WTC11 (cell line): Measurements from ENCODE around the gene LDLRAD2. TPM values are rescaled to one million over a fixed set of nuclear protein-coding genes. Genes with fewer than 3 reads are reported as not detected.

Experiments used
- ATAC-seq: fragments of 200-7000 bp; cut with Tn5 transposase; 2 replicates; pipeline ENCODE4 v1.10.0; 2021; ENCODE audit warnings: mild to moderate bottlenecking, moderate library complexity
- CTCF ChIA-PET: fragments of 300-600 bp; sonication (Branson Sonifier 250); formaldehyde crosslinking; loops from one replicate; lab custom pipeline; 2021; ENCODE audit warnings: antibody characterized with exemption; lab: Charles Lee
- POLR2A ChIA-PET: fragments of 350-600 bp; sonication (Branson Sonifier 250); formaldehyde crosslinking; loops from one replicate; lab custom pipeline; 2021; ENCODE audit warnings: antibody characterized with exemption; lab: Charles Lee
- DNase-seq: peaks from one replicate; pipeline ENCODE4 v3.0.0; 2021; ENCODE audit warnings: low spot score
- H3K27ac Mint-ChIP-seq: 2 replicates; pipeline ENCODE4 v1.8.0; 2021; ENCODE audit warnings: mixed read lengths
- H3K27me3 Mint-ChIP-seq: 2 replicates; pipeline ENCODE4 v1.8.0; 2021; ENCODE audit warnings: low read depth, mild to moderate bottlenecking, moderate library complexity, mixed read lengths
- H3K36me3 Mint-ChIP-seq: 2 replicates; pipeline ENCODE4 v1.8.0; 2021; ENCODE audit warnings: mixed read lengths
- H3K4me1 Mint-ChIP-seq: 2 replicates; pipeline ENCODE4 v1.8.0; 2022; ENCODE audit warnings: mixed read lengths
- H3K4me3 Mint-ChIP-seq: 2 replicates; pipeline ENCODE4 v1.8.0; 2021; ENCODE audit warnings: mild to moderate bottlenecking, moderate library complexity, mixed read lengths
- H3K9me3 Mint-ChIP-seq: 2 replicates; pipeline ENCODE4 v1.8.0; 2021; ENCODE audit warnings: mixed read lengths
- CDX4 ChIP-seq: fragments of 250-450 bp; sonication (Bioruptor Pico); IDR thresholded peaks from 2 replicates; pipeline ENCODE4 v1.9.0; 2021; ENCODE audit warnings: moderate library complexity, mild to moderate bottlenecking, inconsistent platforms, borderline replicate concordance
- FOXK1 ChIP-seq: sonication (generic); formaldehyde crosslinking; IDR thresholded peaks from 2 replicates; pipeline ENCODE4 v1.8.0; 2022; ENCODE audit warnings: mild to moderate bottlenecking, moderate library complexity, missing genetic modification reagents
- GRHL2 ChIP-seq: fragments of 250-450 bp; sonication (Bioruptor Pico); IDR thresholded peaks from 2 replicates; pipeline ENCODE4 v1.8.0; 2022; ENCODE audit warnings: mild to moderate bottlenecking, moderate library complexity; ENCODE audit not compliant: insufficient replicate concordance, severe bottlenecking
- GTF2I ChIP-seq: fragments of 250-450 bp; sonication (Bioruptor Pico); conservative IDR thresholded peaks from 2 replicates; pipeline ENCODE4 v1.4.0; 2021; ENCODE audit warnings: mild to moderate bottlenecking
- KAT7 ChIP-seq: sonication (generic); formaldehyde crosslinking; IDR thresholded peaks from 2 replicates; pipeline ENCODE4 v1.8.1; 2023; ENCODE audit warnings: missing genetic modification reagents, mild to moderate bottlenecking, borderline replicate concordance
- MXD4 ChIP-seq: fragments of 250-450 bp; sonication (Bioruptor Pico); IDR thresholded peaks from 2 replicates; pipeline ENCODE4 v1.8.0; 2021; ENCODE audit warnings: mild to moderate bottlenecking, moderate library complexity, borderline replicate concordance
- NFATC4 ChIP-seq: fragments of 250-450 bp; sonication (Bioruptor Pico); IDR thresholded peaks from 2 replicates; pipeline ENCODE4 v1.9.0; 2021; ENCODE audit warnings: mild to moderate bottlenecking
- NR2C2 ChIP-seq: sonication (generic); formaldehyde crosslinking; IDR thresholded peaks from 2 replicates; pipeline ENCODE4 v1.8.0; 2022; ENCODE audit warnings: mild to moderate bottlenecking, missing genetic modification reagents
- OVOL2 ChIP-seq: fragments of 250-450 bp; sonication (Bioruptor Pico); IDR thresholded peaks from 2 replicates; pipeline ENCODE4 v1.9.0; 2021; ENCODE audit warnings: mild to moderate bottlenecking, borderline replicate concordance
- PRRX2 ChIP-seq: fragments of 250-450 bp; sonication (Bioruptor Pico); IDR thresholded peaks from 2 replicates; pipeline ENCODE4 v1.8.0; 2021; ENCODE audit warnings: mild to moderate bottlenecking
- TEAD1 ChIP-seq: sonication (generic); formaldehyde crosslinking; IDR thresholded peaks from 2 replicates; pipeline ENCODE4 v1.8.0; 2022; ENCODE audit warnings: mild to moderate bottlenecking, missing genetic modification reagents
- ZBTB21 ChIP-seq: sonication (generic); formaldehyde crosslinking; IDR thresholded peaks from 2 replicates; pipeline ENCODE4 v1.8.1; 2023; ENCODE audit warnings: mild to moderate bottlenecking, missing genetic modification reagents, borderline replicate concordance
- ZMAT4 ChIP-seq: fragments of 250-450 bp; sonication (Bioruptor Pico); IDR thresholded peaks from 2 replicates; pipeline ENCODE4 v1.9.0; 2021; ENCODE audit warnings: mild to moderate bottlenecking
- ZNF138 ChIP-seq: sonication (generic); formaldehyde crosslinking; conservative IDR thresholded peaks from 2 replicates; pipeline ENCODE4 v1.8.1; 2022; ENCODE audit warnings: mild to moderate bottlenecking, moderate library complexity, missing genetic modification reagents
- ZNF219 ChIP-seq: sonication (generic); formaldehyde crosslinking; IDR thresholded peaks from 2 replicates; pipeline ENCODE4 v1.8.0; 2023; ENCODE audit warnings: missing genetic modification reagents, mild to moderate bottlenecking, borderline replicate concordance
- ZNF317 ChIP-seq: sonication (generic); formaldehyde crosslinking; IDR thresholded peaks from 2 replicates; pipeline ENCODE4 v1.8.1; 2023; ENCODE audit warnings: low read depth, mild to moderate bottlenecking, moderate library complexity, missing genetic modification reagents, borderline replicate concordance
- ZNF671 ChIP-seq: fragments of 250-450 bp; sonication (Bioruptor Pico); IDR thresholded peaks from 2 replicates; pipeline ENCODE4 v1.8.0; 2021; ENCODE audit warnings: mild to moderate bottlenecking
- total RNA-seq: library from RNA; stranded (reverse); gene quantifications from 3 replicates; pipeline ENCODE4 v1.2.3, GENCODE V29; 2021
- TF ChIP-seq, protein P1 (sequence below): sonication (generic); formaldehyde crosslinking; IDR thresholded peaks from 2 replicates; pipeline ENCODE4 v1.8.1; 2023; ENCODE audit warnings: mild to moderate bottlenecking, missing genetic modification reagents
- TF ChIP-seq, protein P2 (sequence below): sonication (generic); formaldehyde crosslinking; IDR thresholded peaks from 2 replicates; pipeline ENCODE4 v1.8.0; 2022; ENCODE audit warnings: mild to moderate bottlenecking, missing genetic modification reagents
- TF ChIP-seq, protein P3 (sequence below): sonication (generic); formaldehyde crosslinking; conservative IDR thresholded peaks from 2 replicates; pipeline ENCODE4 v1.8.1; 2023; ENCODE audit warnings: mild to moderate bottlenecking, low read depth, missing genetic modification reagents, moderate library complexity

The LDLRAD2 gene
- total RNA-seq, 1 experiment from 2014 or later: 0.63 TPM

- TF ChIP-seq TEAD1 (CRISPR knock-in tag) (no peak), KAT7 (CRISPR knock-in tag) (no peak), GRHL2 (CRISPR knock-in tag) (no peak), FOXK1 (CRISPR knock-in tag) (no peak), GTF2I (no peak)
- TF ChIP-seq, protein P1, sequence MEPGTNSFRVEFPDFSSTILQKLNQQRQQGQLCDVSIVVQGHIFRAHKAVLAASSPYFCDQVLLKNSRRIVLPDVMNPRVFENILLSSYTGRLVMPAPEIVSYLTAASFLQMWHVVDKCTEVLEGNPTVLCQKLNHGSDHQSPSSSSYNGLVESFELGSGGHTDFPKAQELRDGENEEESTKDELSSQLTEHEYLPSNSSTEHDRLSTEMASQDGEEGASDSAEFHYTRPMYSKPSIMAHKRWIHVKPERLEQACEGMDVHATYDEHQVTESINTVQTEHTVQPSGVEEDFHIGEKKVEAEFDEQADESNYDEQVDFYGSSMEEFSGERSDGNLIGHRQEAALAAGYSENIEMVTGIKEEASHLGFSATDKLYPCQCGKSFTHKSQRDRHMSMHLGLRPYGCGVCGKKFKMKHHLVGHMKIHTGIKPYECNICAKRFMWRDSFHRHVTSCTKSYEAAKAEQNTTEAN (CRISPR knock-in tag): no peak
- TF ChIP-seq, all 79 proteins: peak for 0
Observed at GRCh38 chr1:21865609-21865942, 53.5 kb downstream of the LDLRAD2 start (continued).

- Mint-ChIP-seq H3K27me3 (no peaks in the 10 kb centered on the region), H3K4me3 (no peak overlapping the region), H3K4me1 (peaks cover 23% of the 10 kb centered on the region), H3K9me3 (no peaks in the 10 kb centered on the region), H3K27ac (peak overlapping the region; percentile 92), H3K36me3 (peaks cover 32% of the 10 kb centered on the region)
- POLR2A ChIA-PET: no interaction called here
- CTCF ChIA-PET: interaction anchor here (0.7 to 1.3 kb wide), 3 partner anchors 16 to 48 kb away, joined by 3 to 13 read pairs (median 3); no protein-coding TSS in a partner anchor
- TF ChIP-seq PRRX2 (CRISPR knock-in tag) (no peak), MXD4 (CRISPR knock-in tag) (no peak), ZNF317 (CRISPR knock-in tag) (no peak), ZMAT4 (CRISPR knock-in tag) (no peak), NFATC4 (CRISPR knock-in tag) (no peak), ZNF671 (CRISPR knock-in tag) (no peak), ZBTB21 (no peak), CDX4 (CRISPR knock-in tag) (no peak), OVOL2 (no peak), GRHL2 (CRISPR knock-in tag) (no peak), ZNF138 (no peak)
- TF ChIP-seq, protein P2, sequence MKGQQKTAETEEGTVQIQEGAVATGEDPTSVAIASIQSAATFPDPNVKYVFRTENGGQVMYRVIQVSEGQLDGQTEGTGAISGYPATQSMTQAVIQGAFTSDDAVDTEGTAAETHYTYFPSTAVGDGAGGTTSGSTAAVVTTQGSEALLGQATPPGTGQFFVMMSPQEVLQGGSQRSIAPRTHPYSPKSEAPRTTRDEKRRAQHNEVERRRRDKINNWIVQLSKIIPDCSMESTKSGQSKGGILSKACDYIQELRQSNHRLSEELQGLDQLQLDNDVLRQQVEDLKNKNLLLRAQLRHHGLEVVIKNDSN (CRISPR knock-in tag): no peak
- ATAC-seq (peak; percentile 84), DNase-seq (peak; percentile 65)
Observed at GRCh38 chr1:21865943-21866706, 54.1 kb downstream of the LDLRAD2 start.

DNA sequence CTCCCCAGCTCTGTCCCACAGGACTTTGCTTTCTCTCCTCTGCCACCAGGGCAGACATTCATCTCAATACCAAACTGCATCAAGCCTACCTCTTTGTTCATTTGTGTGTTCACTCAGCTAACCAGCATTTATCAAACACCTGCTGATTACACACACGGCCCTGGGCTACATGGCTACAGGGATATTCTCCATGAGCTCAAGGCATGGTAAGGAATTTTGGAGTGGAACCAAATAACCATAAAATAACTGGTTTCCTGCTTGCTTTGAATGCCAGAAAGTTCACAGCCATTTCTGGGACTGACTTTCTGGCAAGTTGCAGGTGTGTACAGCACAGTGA is 54.6 kb downstream of the LDLRAD2 start:
- TF ChIP-seq ZNF219 (CRISPR knock-in tag) (no peak), GRHL2 (CRISPR knock-in tag) (no peak), NR2C2 (CRISPR knock-in tag) (no peak)
- TF ChIP-seq, protein P3, sequence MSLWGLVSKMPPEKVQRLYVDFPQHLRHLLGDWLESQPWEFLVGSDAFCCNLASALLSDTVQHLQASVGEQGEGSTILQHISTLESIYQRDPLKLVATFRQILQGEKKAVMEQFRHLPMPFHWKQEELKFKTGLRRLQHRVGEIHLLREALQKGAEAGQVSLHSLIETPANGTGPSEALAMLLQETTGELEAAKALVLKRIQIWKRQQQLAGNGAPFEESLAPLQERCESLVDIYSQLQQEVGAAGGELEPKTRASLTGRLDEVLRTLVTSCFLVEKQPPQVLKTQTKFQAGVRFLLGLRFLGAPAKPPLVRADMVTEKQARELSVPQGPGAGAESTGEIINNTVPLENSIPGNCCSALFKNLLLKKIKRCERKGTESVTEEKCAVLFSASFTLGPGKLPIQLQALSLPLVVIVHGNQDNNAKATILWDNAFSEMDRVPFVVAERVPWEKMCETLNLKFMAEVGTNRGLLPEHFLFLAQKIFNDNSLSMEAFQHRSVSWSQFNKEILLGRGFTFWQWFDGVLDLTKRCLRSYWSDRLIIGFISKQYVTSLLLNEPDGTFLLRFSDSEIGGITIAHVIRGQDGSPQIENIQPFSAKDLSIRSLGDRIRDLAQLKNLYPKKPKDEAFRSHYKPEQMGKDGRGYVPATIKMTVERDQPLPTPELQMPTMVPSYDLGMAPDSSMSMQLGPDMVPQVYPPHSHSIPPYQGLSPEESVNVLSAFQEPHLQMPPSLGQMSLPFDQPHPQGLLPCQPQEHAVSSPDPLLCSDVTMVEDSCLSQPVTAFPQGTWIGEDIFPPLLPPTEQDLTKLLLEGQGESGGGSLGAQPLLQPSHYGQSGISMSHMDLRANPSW (CRISPR knock-in tag): no peak
- Mint-ChIP-seq H3K4me1 (peaks cover 23% of the 10 kb centered on the region), H3K9me3 (no peaks in the 10 kb centered on the region), H3K4me3 (no peak overlapping the region), H3K36me3 (peaks cover 30% of the 10 kb centered on the region), H3K27me3 (no peaks in the 10 kb centered on the region), H3K27ac (peak overlapping the region; percentile 25)
- DNase-seq: no peak
- POLR2A ChIA-PET: no interaction called here
- CTCF ChIA-PET: interaction anchor here (1.3 kb wide), 1 partner anchor 15 kb away, joined by 13 read pairs; no protein-coding TSS in a partner anchor
- no peak for ATAC-seq
